ENCODE measurements around the gene CXCL9. TPM values are rescaled to one million over a fixed set of nuclear protein-coding genes. Genes with fewer than 3 reads are reported as not detected.
"Not testable (repeated sequence)": the region's sequence is repeated elsewhere in the genome, so short reads cannot be mapped to it uniquely, and the experiment has no call there.

Gene CXCL9
- total RNA-seq = under 1 TPM; 0.10 to 0.51 (median 0.44) TPM
- polyA plus RNA-seq = under 1 TPM; 0.03 to 0.14 (median 0.11) TPM
- long read RNA-seq, donor 1 = 0 reads
- long read RNA-seq, donor 2 = 0 reads

DNA sequence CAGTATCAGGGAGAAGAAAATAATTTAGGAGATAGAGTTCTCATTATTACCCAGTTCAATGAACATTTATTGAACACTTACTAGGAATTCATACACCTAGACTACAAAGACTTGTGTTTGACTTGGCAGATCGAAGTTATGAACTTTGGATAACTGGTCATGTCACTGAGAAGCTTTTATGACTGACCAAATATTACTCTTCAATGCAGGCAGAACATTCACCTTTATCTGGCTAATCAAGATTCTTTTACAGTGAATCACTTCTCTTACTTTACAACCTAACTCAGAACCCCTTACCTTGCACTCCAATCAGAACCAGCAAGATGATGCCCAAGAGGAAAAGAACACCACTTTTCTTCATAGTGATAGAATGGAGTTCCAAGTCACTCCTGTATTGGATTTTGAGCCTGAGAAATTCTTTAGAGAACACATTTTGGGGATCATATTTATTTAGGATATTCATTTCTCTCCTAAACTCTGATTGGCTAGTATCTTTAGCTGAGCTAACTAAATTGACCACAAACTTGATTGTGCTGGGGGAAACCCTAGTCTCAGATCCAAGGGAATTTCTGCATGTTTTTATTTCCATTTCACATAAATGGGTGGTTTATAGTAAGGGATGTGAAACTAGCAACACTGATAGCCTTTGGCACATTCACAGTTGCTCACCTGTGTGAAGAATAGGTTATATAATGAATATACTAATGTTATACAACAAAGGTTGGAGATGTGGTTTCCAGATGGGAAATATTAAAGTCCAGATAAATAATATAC lies at the start of gene CXCL9:
Gene CXCL9 (minus strand): TSS at position 421 of the 774 bp plus-strand sequence. CDS start 60 bp downstream, at position 361.
- no peak within 1 kb of the TSS for H3K27ac ChIP-seq
- no peaks in the 10 kb centered on the region for H3K9me3 ChIP-seq
- intact Hi-C loops (cut with DNase I) = no loop called here
- H3K27me3 ChIP-seq (ENCODE audit: insufficient read depth in 3 of 3, low read length in 2 of 3) = peaks cover 0 to 9% (median 0%) of the 10 kb centered on the region in 3 donors
- TF ChIP-seq, protein P1, sequence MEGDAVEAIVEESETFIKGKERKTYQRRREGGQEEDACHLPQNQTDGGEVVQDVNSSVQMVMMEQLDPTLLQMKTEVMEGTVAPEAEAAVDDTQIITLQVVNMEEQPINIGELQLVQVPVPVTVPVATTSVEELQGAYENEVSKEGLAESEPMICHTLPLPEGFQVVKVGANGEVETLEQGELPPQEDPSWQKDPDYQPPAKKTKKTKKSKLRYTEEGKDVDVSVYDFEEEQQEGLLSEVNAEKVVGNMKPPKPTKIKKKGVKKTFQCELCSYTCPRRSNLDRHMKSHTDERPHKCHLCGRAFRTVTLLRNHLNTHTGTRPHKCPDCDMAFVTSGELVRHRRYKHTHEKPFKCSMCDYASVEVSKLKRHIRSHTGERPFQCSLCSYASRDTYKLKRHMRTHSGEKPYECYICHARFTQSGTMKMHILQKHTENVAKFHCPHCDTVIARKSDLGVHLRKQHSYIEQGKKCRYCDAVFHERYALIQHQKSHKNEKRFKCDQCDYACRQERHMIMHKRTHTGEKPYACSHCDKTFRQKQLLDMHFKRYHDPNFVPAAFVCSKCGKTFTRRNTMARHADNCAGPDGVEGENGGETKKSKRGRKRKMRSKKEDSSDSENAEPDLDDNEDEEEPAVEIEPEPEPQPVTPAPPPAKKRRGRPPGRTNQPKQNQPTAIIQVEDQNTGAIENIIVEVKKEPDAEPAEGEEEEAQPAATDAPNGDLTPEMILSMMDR (IDR thresholded peaks at IDR 0.05) = no peak
- H3K4me3 ChIP-seq = no peak within 1 kb of the TSS
- H3K36me3 ChIP-seq (ENCODE audit: insufficient read depth in 1 of 2, low read depth in 1 of 2) = no peaks in the 10 kb centered on the region
- 79 to 82% (median 80%) methylated on average over 1 of the region's 1 CpG for WGBS, 3 donors
- no peak for DNase-seq
- H3K4me1 ChIP-seq = no peaks in the 10 kb centered on the region
- ATAC-seq = no peak

DNA sequence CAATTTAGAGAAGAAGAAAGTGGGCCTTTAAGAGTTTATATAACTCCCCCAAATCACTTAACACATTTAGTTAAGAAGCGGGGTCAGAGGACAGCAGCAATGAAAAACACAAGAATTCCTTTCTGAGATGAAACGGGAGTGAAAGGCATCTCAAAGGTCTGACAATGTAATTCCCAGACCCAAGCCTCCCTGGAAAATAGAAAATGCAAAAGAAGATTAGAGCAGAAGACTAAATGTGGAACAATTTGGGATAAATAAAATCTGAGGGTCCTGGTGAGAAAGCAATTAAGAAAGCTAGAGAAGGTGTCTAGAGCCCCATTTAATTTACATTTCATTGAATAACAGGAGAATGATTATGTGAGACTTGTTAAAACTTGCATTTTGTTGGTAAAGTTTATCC lies 48.1 kb upstream of the CXCL9 start:
- intact Hi-C loops (cut with DNase I) = no loop called here
- no peaks in the 10 kb centered on the region for H3K4me1 ChIP-seq
- no peaks in the 10 kb centered on the region for H3K36me3 ChIP-seq (ENCODE audit: insufficient read depth in 1 of 2, low read depth in 1 of 2)
- no peak overlapping the region for H3K4me3 ChIP-seq
- TF ChIP-seq, protein P1 (IDR thresholded peaks at IDR 0.05) = no peak
- DNase-seq (no peak), ATAC-seq (no peak)
- WGBS, 3 donors = 62 to 81% (median 70%) methylated on average over 2 of the region's 2 CpGs
- no peak overlapping the region for H3K27ac ChIP-seq
- no peaks in the 10 kb centered on the region for H3K9me3 ChIP-seq
- peaks cover 0 to 4% (median 0%) of the 10 kb centered on the region in 3 donors for H3K27me3 ChIP-seq (ENCODE audit: insufficient read depth in 3 of 3, low read length in 2 of 3)

DNA sequence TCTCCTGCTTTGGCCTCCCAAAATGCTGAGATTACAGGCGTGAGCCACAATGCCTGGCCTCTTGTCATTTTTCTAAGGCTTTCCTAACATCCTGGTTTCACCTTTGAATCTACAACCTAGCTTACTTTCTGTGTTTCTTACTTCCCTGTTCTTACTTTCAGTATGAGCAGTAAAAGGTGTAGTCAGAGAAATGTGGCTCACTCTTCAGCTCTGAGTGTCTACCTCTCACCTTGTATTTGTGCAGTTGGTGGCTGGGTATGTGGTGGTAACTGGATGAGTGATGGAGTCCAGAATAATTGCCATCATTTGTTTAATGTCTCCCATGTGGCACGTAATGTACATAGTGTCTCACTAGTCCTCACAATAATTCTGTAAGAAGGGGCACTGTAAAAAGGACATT lies 47.7 kb upstream of the CXCL9 start:
- ATAC-seq = no peak
- intact Hi-C loops (cut with DNase I) = no loop called here
- DNase-seq = no peak
- Histone ChIP-seq H3K27ac (no peak overlapping the region), H3K4me1 (no peaks in the 10 kb centered on the region), H3K36me3 (ENCODE audit: insufficient read depth in 1 of 2, low read depth in 1 of 2) (no peaks in the 10 kb centered on the region), H3K9me3 (no peaks in the 10 kb centered on the region), H3K4me3 (no peak overlapping the region), H3K27me3 (ENCODE audit: insufficient read depth in 3 of 3, low read length in 2 of 3) (peaks cover 0 to 4% (median 0%) of the 10 kb centered on the region in 3 donors)
- WGBS, 3 donors = 88 to 94% (median 90%) methylated on average over 2 of the region's 2 CpGs
- TF ChIP-seq, protein P1 (IDR thresholded peaks at IDR 0.05) = no peak

DNA sequence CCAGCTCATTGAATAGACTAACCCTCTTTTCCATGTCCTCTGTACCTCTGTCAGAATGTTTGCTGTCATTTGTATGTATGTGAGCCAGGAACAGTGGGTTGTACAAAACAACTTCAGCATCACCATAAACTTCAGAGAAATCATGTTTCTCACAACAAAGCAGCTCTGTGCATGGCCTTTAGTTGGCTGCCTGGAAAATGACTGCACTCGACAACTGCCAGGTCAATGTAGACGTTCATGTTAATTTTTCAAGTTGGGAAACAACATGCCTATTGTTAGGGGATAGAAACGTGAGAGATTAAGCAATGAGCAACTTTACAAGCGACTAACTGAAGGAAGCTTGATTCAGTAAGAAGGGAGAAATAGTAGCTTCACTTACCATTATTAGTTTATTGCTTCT lies 46.4 kb upstream of the CXCL9 start:
- H3K27ac ChIP-seq = no peak overlapping the region
- no peak for DNase-seq
- 24 to 33% (median 31%) methylated on average over 4 of the region's 4 CpGs for whole genome bisulfite sequencing, 3 donors
- no peak for ATAC-seq
- TF ChIP-seq, protein P1 (IDR thresholded peaks at IDR 0.05) = no peak
- no peak overlapping the region for H3K4me3 ChIP-seq
- H3K4me1 ChIP-seq = no peaks in the 10 kb centered on the region
- intact Hi-C loops (cut with DNase I) = no loop called here
- H3K36me3 ChIP-seq (ENCODE audit: insufficient read depth in 1 of 2, low read depth in 1 of 2) = no peaks in the 10 kb centered on the region
- peaks cover 0 to 4% (median 0%) of the 10 kb centered on the region in 3 donors for H3K27me3 ChIP-seq (ENCODE audit: insufficient read depth in 3 of 3, low read length in 2 of 3)
- H3K9me3 ChIP-seq = no peaks in the 10 kb centered on the region

DNA sequence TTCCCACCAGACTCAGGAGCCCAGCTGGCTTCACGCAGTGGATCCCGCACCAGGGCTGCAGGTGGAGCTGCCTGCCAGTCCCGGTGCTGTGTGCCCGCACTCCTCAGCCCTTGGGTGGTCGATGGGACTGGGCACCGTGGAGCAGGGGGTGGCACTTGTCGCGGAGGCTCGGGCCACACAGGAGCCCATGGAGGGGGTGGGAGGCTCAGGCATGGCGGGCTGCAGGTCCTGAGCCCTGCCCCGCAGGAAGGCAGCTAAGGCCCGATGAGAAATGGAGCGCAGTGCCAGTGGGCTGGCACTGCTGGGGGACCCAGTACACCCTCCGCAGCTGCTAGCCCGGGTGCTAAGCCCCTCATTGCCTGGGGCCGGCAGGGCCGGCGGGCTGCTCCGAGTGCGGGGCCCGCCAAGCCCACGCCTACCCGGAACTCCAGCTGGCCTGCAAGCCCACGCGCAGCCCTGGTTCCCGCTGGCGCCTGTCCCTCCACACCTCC lies 43.3 kb upstream of the CXCL9 start:
- H3K27ac ChIP-seq; H3K36me3 ChIP-seq (ENCODE audit: insufficient read depth in 1 of 2, low read depth in 1 of 2); ATAC-seq; H3K4me1 ChIP-seq; DNase-seq; H3K4me3 ChIP-seq; H3K27me3 ChIP-seq (ENCODE audit: insufficient read depth in 3 of 3, low read length in 2 of 3); intact Hi-C loops (cut with DNase I); H3K9me3 ChIP-seq: not testable (repeated sequence)
- WGBS, 3 donors = 85 to 93% (median 90%) methylated on average over 12 to 27 of the region's 27 CpGs

DNA sequence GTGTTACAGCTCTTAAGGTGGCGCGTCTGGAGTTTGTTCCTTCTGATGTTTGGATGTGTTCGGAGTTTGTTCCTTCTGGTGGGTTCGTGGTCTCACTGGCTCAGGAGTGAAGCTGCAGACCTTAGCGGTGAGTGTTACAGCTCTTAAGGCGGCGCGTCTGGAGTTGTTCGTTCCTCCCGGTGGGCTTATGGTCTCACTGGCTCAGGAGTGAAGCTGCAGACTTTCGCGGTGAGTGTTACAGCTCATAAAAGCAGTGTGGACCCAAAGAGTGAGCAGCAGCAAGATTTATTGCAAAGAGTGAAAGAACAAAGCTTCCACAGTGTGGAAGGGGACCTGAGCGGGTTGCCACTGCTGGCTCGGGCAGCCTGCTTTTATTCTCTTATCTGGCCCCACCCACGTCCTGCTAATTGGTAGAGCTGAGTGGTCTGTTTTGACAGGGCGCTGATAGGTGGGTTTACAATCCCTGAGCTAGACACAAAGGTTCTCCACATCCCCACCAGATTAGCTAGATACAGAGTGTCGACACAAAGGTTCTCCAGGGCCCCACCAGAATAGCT lies 42.6 kb upstream of the CXCL9 start:
- H3K27me3 ChIP-seq (ENCODE audit: insufficient read depth in 3 of 3, low read length in 2 of 3); H3K9me3 ChIP-seq; intact Hi-C loops (cut with DNase I); H3K36me3 ChIP-seq (ENCODE audit: insufficient read depth in 1 of 2, low read depth in 1 of 2); H3K27ac ChIP-seq; DNase-seq; H3K4me1 ChIP-seq; H3K4me3 ChIP-seq; ATAC-seq: not testable (repeated sequence)
- 72 to 77% (median 73%) methylated on average over 17 of the region's 17 CpGs for WGBS, 3 donors

DNA sequence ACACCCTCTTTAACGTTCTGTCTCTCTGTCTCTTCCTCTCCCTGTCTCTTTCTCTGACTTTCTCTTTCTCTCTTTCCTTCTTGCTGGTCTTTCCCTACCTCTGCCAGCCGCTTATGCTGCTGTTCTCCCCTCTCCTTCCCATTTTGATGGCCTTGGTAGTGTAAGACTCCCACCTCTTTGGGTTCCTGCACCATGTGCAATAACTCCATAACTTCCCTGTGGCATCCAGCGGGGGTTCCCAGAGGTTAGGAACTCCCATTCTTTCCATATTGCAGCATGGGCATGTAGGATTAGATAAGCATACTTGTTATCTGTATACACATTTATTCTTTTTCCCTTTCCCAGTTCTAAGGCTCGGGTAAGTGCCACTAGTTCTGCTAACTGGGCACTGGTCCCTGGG lies 37.4 kb upstream of the CXCL9 start:
- H3K27me3 ChIP-seq (ENCODE audit: insufficient read depth in 3 of 3, low read length in 2 of 3); H3K27ac ChIP-seq; H3K4me3 ChIP-seq; H3K9me3 ChIP-seq; H3K4me1 ChIP-seq; intact Hi-C loops (cut with DNase I); DNase-seq; ATAC-seq; H3K36me3 ChIP-seq (ENCODE audit: insufficient read depth in 1 of 2, low read depth in 1 of 2): not testable (repeated sequence)
- 71 to 83% (median 83%) methylated on average over 4 of the region's 4 CpGs for WGBS, 3 donors

All from psoas muscle (tissue), 8 donors.